Adrenal gland (tissue), 12 donors: ENCODE results near the gene ZC3H12D. TPM values are rescaled to one million over a fixed set of nuclear protein-coding genes. Genes with fewer than 3 reads are reported as not detected.

Experiments used
- DNase-seq, 7 donors: peaks; one replicate each; pipeline ENCODE4 v3.0.0-alpha.2; 2019 to 2020
- H3K27ac ChIP-seq, 5 donors: fragments of 200-600 bp; sonication (generic) in 4 of 5; 1 replicate in 3 of 5; 2 replicates in 2 of 5; pipeline versions ENCODE4 v1.5.1 to v1.8.0; 2016 to 2020; ENCODE audit warnings: mild to moderate bottlenecking in 1 of 5
- H3K27me3 ChIP-seq: fragments of 200-600 bp; 2 replicates; pipeline ENCODE4 v1.8.0; 2021
- H3K36me3 ChIP-seq, 2 donors: fragments of 200-600 bp; replicated peaks in 1 of 2; 1 replicate in 1 of 2; 2 replicates in 1 of 2; pipeline versions ENCODE4 v1.5.1 to v1.8.0; 2018 to 2022
- H3K4me1 ChIP-seq, 2 donors: fragments of 200-600 bp; replicated peaks in 1 of 2; 1 replicate in 1 of 2; 2 replicates in 1 of 2; pipeline versions ENCODE4 v1.5.1 to v1.8.0; 2018 to 2021
- H3K4me3 ChIP-seq, 4 donors: fragments of 200-600 bp; sonication (generic) in 3 of 4; one replicate each; pipeline ENCODE4 v1.5.1; 2016 to 2018
- H3K9me3 ChIP-seq, 3 donors: fragments of 200-600 bp; sonication (generic) in 1 of 3; replicated peaks in 1 of 3; 1 replicate in 2 of 3; 2 replicates in 1 of 3; pipeline versions ENCODE4 v1.5.1 to v1.8.0; 2016 to 2021
- POLR2A ChIP-seq, 2 donors: fragments of 450-650 bp; IDR thresholded peaks; one replicate each; pipeline ENCODE4 v1.6.1; 2017; ENCODE audit warnings: antibody characterized with exemption in 2 of 2, mild to moderate bottlenecking in 2 of 2, moderate library complexity in 1 of 2
- WGBS, 4 donors: extraction: QIAGEN DNeasy Blood & Tissue Kit in 2 of 4; methylation state at CpG; one replicate each; pipeline versions ENCODE4 v1.1.5 to v1.1.7; 2013 to 2017; 5-methylcytosine and 5-hydroxymethylcytosine counted together
- intact Hi-C, 2 donors: fragments of 100-400 bp; cut with DNase I; formaldehyde crosslinking; loops; one replicate each; pipeline versions ENCODE4 v1.14.1 to v1.15.0; 2022 to 2023
- polyA plus RNA-seq, 3 donors: library from polyadenylated mRNA; stranded (reverse); fragments of 200-250 nt in 2 of 3; fragments of 350-450 nt in 1 of 3; fragmentation: Illumina TruSeq in 1 of 3; extraction: RNeasy Lipid Tissue Mini Kit (QIAGEN cat#74804) in 1 of 3; gene quantifications; one replicate each; pipeline ENCODE4 v1.2.3, GENCODE V29; 2013 to 2014
- total RNA-seq, 9 donors: library from RNA; depleted of rRNA in 4 of 9; stranded (reverse); fragments of >200 nt in 4 of 9; fragments of 120-200 nt in 1 of 9; fragmentation: NEBNext Ultra II Directional in 1 of 9; extraction: Animal tissue kit (Norgen Biotek cat#: 25700) in 1 of 9; gene quantifications; one replicate each; pipeline versions ENCODE4 v1.1.0 to v1.2.4, GENCODE V29; 2013 to 2023
- TF ChIP-seq, protein P1 (sequence below), 6 experiments: fragments of 450-650 bp in 4 of 6; fragments of 200-600 bp in 2 of 6; sonication (generic) in 1 of 6; IDR thresholded peaks; 1 replicate in 5 of 6; 2 replicates in 1 of 6; pipeline versions ENCODE4 v1.5.1 to v1.8.0; 2016 to 2021; ENCODE audit warnings: antibody characterized with exemption in 6 of 6, mild to moderate bottlenecking in 2 of 6, moderate library complexity in 1 of 6
- donor health status: healthy with polysubstance abuse.
- donor health status: Bipolar disorder and iron deficiency.
- donor health status: DM: yes; HTN: yes; CAD: no.
- donor health status: DM: no; HTN: no; CAD: no.
- donor health status: DM: no; HTN: no; CAD: no.
- donor health status: DM: yes; HTN: yes; CAD: no.

ZC3H12D gene
- total and polyA plus RNA-seq, 12 donors: 0.44 to 12.0 (median 1.8) TPM

DNA sequence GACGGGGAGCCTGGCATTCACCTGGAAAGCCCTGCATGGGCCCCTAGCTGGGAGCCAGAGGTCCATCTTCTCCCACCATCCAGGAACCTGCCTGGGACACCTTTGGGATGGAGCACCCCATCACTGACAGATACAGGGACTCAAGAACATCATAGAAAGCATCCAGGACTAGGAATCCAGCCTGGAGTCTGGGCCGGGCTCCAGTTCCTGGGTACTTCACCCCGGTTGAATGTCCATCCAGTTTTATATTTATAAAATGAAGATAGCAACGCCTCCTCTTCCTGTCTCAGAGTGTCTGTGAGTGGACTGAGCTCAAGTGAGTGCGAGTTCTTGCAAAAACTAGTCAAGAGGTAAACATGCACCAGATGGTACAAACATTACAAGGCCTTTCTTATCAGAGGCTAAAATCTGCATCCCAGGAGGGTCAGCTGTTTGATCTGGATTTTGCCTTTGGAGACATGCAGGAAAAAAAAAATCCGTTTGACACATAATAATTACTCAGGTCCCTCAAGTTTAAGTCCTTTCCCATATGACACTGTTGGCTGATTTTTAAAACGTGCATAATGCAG lies 27.4 kb downstream of the ZC3H12D start:
- Histone ChIP-seq H3K27ac (no peak overlapping the region), H3K36me3 (no peaks in the 10 kb centered on the region), H3K4me3 (no peak overlapping the region), H3K9me3 (no peaks in the 10 kb centered on the region), H3K27me3 (no peaks in the 10 kb centered on the region), H3K4me1 (peaks cover 15 to 21% of the 10 kb centered on the region in 2 donors)
- intact Hi-C loops: no loop called here
- no peak for DNase-seq
- TF ChIP-seq, protein P1, sequence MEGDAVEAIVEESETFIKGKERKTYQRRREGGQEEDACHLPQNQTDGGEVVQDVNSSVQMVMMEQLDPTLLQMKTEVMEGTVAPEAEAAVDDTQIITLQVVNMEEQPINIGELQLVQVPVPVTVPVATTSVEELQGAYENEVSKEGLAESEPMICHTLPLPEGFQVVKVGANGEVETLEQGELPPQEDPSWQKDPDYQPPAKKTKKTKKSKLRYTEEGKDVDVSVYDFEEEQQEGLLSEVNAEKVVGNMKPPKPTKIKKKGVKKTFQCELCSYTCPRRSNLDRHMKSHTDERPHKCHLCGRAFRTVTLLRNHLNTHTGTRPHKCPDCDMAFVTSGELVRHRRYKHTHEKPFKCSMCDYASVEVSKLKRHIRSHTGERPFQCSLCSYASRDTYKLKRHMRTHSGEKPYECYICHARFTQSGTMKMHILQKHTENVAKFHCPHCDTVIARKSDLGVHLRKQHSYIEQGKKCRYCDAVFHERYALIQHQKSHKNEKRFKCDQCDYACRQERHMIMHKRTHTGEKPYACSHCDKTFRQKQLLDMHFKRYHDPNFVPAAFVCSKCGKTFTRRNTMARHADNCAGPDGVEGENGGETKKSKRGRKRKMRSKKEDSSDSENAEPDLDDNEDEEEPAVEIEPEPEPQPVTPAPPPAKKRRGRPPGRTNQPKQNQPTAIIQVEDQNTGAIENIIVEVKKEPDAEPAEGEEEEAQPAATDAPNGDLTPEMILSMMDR (IDR thresholded peaks at IDR 0.05): no peak
- TF ChIP-seq POLR2A (IDR thresholded peaks at IDR 0.05): no peak
- 81 to 84% (median 82%) methylated on average over 6 to 7 of the region's 7 CpGs for WGBS, 4 donors

DNA sequence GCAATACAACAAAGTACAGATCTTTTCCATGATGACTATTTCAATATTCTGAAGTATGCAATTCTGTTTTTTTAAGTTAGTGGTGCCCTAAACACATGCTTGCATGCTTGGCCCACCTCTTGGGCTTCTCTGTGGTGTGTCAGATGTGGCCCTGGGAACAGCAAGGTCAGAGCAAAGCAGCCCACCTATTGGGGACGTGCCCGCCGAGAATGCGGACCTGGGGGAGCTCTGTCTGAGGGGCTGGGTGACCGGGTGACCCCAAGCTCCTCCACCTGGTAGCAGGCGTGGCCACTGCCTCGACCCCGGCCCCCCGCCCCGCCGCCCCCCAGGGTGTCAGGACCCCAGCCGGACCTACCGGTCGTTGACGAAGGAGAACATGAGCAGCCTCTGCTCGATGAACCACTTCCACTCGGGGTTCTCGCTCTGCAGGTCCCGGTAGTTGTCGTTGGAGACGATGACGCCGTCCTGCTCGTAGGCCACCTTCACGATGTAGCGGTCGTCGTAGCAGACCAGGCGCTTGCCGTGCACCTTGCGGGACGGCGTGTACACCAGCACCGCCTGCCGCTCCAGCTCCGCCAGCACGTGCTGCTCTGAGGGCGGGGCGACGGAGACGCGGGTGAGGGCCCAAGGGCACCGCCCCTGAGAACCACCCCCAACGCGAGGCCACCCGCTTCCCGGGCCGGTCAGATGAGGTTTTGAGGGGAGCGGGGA lies 28.3 kb downstream of the ZC3H12D start:
- Histone ChIP-seq H3K27ac (no peak overlapping the region), H3K9me3 (no peaks in the 10 kb centered on the region), H3K36me3 (no peaks in the 10 kb centered on the region), H3K4me1 (peaks cover 15 to 21% of the 10 kb centered on the region in 2 donors), H3K4me3 (no peak overlapping the region), H3K27me3 (no peaks in the 10 kb centered on the region)
- no peak for TF ChIP-seq POLR2A (IDR thresholded peaks at IDR 0.05)
- TF ChIP-seq, protein P1 (IDR thresholded peaks at IDR 0.05): no peak
- 86 to 95% (median 92%) methylated on average over 18 to 49 of the region's 49 CpGs for WGBS, 4 donors
- intact Hi-C loops: no loop called here
- DNase-seq: no peak

DNA sequence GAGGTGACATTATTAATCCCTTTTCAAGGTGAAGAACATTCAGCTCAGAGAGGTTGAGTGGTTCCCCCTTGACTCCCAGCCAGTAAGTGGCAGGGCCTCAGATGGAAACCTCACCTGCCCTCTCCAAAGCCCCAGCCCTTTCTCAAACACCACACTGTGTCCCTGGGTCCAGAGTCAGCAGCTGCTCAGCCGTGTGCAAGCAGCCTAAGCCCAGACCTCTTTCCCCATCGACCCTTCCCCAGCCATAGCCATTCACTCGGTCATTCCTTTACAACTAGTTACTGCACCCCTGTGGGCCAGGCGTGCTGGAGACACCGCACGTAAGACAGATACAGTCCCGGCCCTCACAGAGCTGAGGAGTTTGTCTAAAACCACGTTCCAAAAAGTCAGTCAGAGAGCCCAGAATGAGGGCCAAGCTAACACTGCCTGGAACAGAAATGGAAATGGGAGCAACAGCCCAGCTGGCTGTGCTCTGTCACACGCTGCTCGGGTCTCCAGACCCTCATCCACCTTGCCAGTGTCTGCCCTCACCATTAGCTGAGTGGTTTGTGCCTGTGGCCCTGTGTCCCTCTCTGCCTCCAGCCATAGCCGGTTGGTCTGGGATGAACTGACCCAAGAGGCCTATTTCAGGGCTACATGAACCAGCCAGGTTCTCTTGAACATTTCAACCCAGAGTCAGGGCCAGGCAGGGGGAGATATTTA lies 29.6 kb downstream of the ZC3H12D start:
- 72 to 85% (median 81%) methylated on average over 8 to 11 of the region's 11 CpGs for WGBS, 4 donors
- H3K9me3 ChIP-seq: no peaks in the 10 kb centered on the region
- H3K27ac ChIP-seq: peak overlapping the region in 2 of 5 donors; percentile 65 to 71

More for the DNA sequence above, 29.6 kb downstream of the ZC3H12D start:
- Histone ChIP-seq H3K4me1 (peaks cover 15 to 30% of the 10 kb centered on the region in 2 donors), H3K4me3 (no peak overlapping the region), H3K27me3 (no peaks in the 10 kb centered on the region), H3K36me3 (no peaks in the 10 kb centered on the region)
- no peak for DNase-seq
- intact Hi-C loops: no loop called here
- no peak for TF ChIP-seq POLR2A (IDR thresholded peaks at IDR 0.05)
- TF ChIP-seq, protein P1 (IDR thresholded peaks at IDR 0.05): no peak
